Measurements from ENCODE around the gene VPS37B.

VPS37B gene

GRCh38 chr12:122875590-122876220 lies 20.2 kb downstream of the VPS37B start:
- Histone ChIP-seq H3K27me3 (no peaks in the 10 kb centered on the region), H3K36me3 (no peaks in the 10 kb centered on the region), H3K9me3 (no peaks in the 10 kb centered on the region), H3K4me3 (no peak overlapping the region), H3K4me1 (peaks cover 5 to 52% (median 29%) of the 10 kb centered on the region in 4 donors), H3K27ac (no peak overlapping the region)
- intact Hi-C loops (cut with DNase I; ENCODE audit: low total_unique reads): no loop called here
- TF ChIP-seq CTCF (IDR thresholded peaks at IDR 0.05): no peak
- DNase-seq: peak in 1 of 2 donors; percentile 24

- H3K4me1 ChIP-seq: peaks cover 5 to 49% (median 21%) of the 10 kb centered on the region in 4 donors
These were observed 21.8 kb downstream of the VPS37B start for GRCh38 chr12:122874081-122874480.

GRCh38 chr12:122873540-122873939 lies 22.4 kb downstream of the VPS37B start:
- DNase-seq: peak in 1 of 2 donors; percentile 61
- H3K4me1 ChIP-seq: peaks cover 5 to 50% (median 21%) of the 10 kb centered on the region in 4 donors
- intact Hi-C loops (cut with DNase I; ENCODE audit: low total_unique reads): no loop called here
- no peak overlapping the region for H3K4me3 ChIP-seq
- no peaks in the 10 kb centered on the region for H3K27me3 ChIP-seq
- no peak overlapping the region for H3K27ac ChIP-seq
- no peaks in the 10 kb centered on the region for H3K9me3 ChIP-seq
- H3K36me3 ChIP-seq: peaks cover 13 to 21% (median 18%) of the 10 kb centered on the region in 3 donors
- TF ChIP-seq CTCF (IDR thresholded peaks at IDR 0.05): no peak

More at GRCh38 chr12:122874081-122874480, 21.8 kb downstream of the VPS37B start:
- intact Hi-C loops (cut with DNase I; ENCODE audit: low total_unique reads): no loop called here
- no peak overlapping the region for H3K4me3 ChIP-seq
- no peak overlapping the region for H3K27ac ChIP-seq
- DNase-seq: peak in 1 of 2 donors; percentile 21
- H3K9me3 ChIP-seq: no peaks in the 10 kb centered on the region
- TF ChIP-seq CTCF (IDR thresholded peaks at IDR 0.05): no peak
- H3K27me3 ChIP-seq: no peaks in the 10 kb centered on the region
- peaks cover 8 to 15% (median 12%) of the 10 kb centered on the region in 3 donors for H3K36me3 ChIP-seq

- no peak for TF ChIP-seq CTCF (IDR thresholded peaks at IDR 0.05)
- peak in 1 of 2 donors; percentile 51 for DNase-seq
These were observed 23.0 kb downstream of the VPS37B start for GRCh38 chr12:122872815-122873361.

GRCh38 chr12:122871851-122872780 lies 23.8 kb downstream of the VPS37B start:
- peak overlapping the region; percentile 62 to 65 for H3K27ac ChIP-seq
- intact Hi-C loops (cut with DNase I; ENCODE audit: low total_unique reads): no loop called here
- H3K9me3 ChIP-seq: no peaks in the 10 kb centered on the region
- peaks cover 27 to 32% (median 32%) of the 10 kb centered on the region in 3 donors for H3K36me3 ChIP-seq
- DNase-seq: peak; percentile 79 to 85
- H3K4me1 ChIP-seq: peaks cover 5 to 57% (median 21%) of the 10 kb centered on the region in 4 donors
- no peaks in the 10 kb centered on the region for H3K27me3 ChIP-seq
- no peak for TF ChIP-seq CTCF (IDR thresholded peaks at IDR 0.05)
- H3K4me3 ChIP-seq: peak overlapping the region; percentile 35 to 45

More at GRCh38 chr12:122872815-122873361, 23.0 kb downstream of the VPS37B start:
- Histone ChIP-seq H3K4me3 (no peak overlapping the region), H3K27me3 (no peaks in the 10 kb centered on the region), H3K9me3 (no peaks in the 10 kb centered on the region), H3K27ac (no peak overlapping the region), H3K36me3 (peaks cover 20 to 27% (median 24%) of the 10 kb centered on the region in 3 donors), H3K4me1 (peaks cover 5 to 56% (median 21%) of the 10 kb centered on the region in 4 donors)
- intact Hi-C loops (cut with DNase I; ENCODE audit: low total_unique reads): no loop called here
